PC-9 (cell line): Measurements from ENCODE around the gene SLC24A1. TPM values are rescaled to one million over a fixed set of nuclear protein-coding genes. Genes with fewer than 3 reads are reported as not detected.

Source experiments
- BruUV-seq: library from RNA; stranded (reverse); fragments of 400-500 nt; replicated peaks from 2 replicates; lab custom pipeline; 2021; lab: Mats Ljungman, UMichigan
- CTCF ChIA-PET: fragments of 300-600 bp; sonication (Branson Sonifier 250); formaldehyde crosslinking; loops from one replicate; lab custom pipeline; 2022; ENCODE audit warnings: antibody characterized with exemption; lab: Charles Lee
- POLR2A ChIA-PET: fragments of 300-600 bp; sonication (Branson Sonifier 250); formaldehyde crosslinking; loops from one replicate; lab custom pipeline; 2022; ENCODE audit warnings: antibody characterized with exemption; ENCODE audit not compliant: unreplicated experiment; lab: Charles Lee
- DNase-seq, 2 experiments: peaks; one replicate each; pipeline versions ENCODE4 v3.0.0 to v3.0.0-alpha.2; 2015 to 2022; ENCODE audit warnings: mixed read lengths in 1 of 2
- H2AFZ ChIP-seq: fragments of 200-600 bp; sonication (generic); 2 replicates; pipeline ENCODE4 v1.8.1; 2017; ENCODE audit warnings: antibody characterized with exemption
- H3F3A ChIP-seq: fragments of 200-600 bp; sonication (generic); 2 replicates; pipeline ENCODE4 v1.8.1; 2017; ENCODE audit warnings: antibody characterized with exemption, mild to moderate bottlenecking, low read depth; ENCODE audit not compliant: insufficient read depth
- H3K27ac ChIP-seq: fragments of 200-600 bp; sonication (generic); 2 replicates; pipeline ENCODE4 v1.6.1; 2016; ENCODE audit warnings: mixed run types
- H3K27me3 ChIP-seq: fragments of 200-600 bp; sonication (generic); 2 replicates; pipeline ENCODE4 v1.6.1; 2016; ENCODE audit warnings: low read depth, mixed run types; ENCODE audit not compliant: insufficient read depth
- H3K36me3 ChIP-seq: fragments of 200-600 bp; sonication (generic); 2 replicates; pipeline ENCODE4 v1.6.1; 2016; ENCODE audit warnings: low read depth, mixed run types
- H3K4me1 ChIP-seq: fragments of 200-600 bp; sonication (generic); replicated peaks from 2 replicates; pipeline ENCODE4 v1.6.1; 2016; ENCODE audit warnings: mixed run types; ENCODE audit not compliant: insufficient read depth
- H3K4me2 ChIP-seq: fragments of 200-600 bp; sonication (generic); 2 replicates; pipeline ENCODE4 v1.6.1; 2017; ENCODE audit warnings: mixed run types
- H3K4me3 ChIP-seq: fragments of 200-600 bp; sonication (generic); 2 replicates; pipeline ENCODE4 v1.6.1; 2016; ENCODE audit warnings: mixed run types
- H3K79me2 ChIP-seq: fragments of 200-600 bp; sonication (generic); 2 replicates; pipeline ENCODE4 v1.6.1; 2017; ENCODE audit warnings: low read depth, mixed run types
- H3K9me2 ChIP-seq: fragments of 200-600 bp; sonication (generic); 2 replicates; pipeline ENCODE4 v1.8.1; 2017; ENCODE audit warnings: mild to moderate bottlenecking; ENCODE audit not compliant: insufficient read depth
- H3K9me3 ChIP-seq: fragments of 200-600 bp; sonication (generic); 2 replicates; pipeline ENCODE4 v1.8.1; 2016; ENCODE audit warnings: low read depth; ENCODE audit not compliant: insufficient read depth
- H4K20me1 ChIP-seq: fragments of 200-600 bp; sonication (generic); 2 replicates; pipeline ENCODE4 v1.8.1; 2017; ENCODE audit not compliant: insufficient read depth
- CTCF ChIP-seq: fragments of 200-600 bp; sonication (generic); conservative IDR thresholded peaks from 2 replicates; pipeline ENCODE4 v1.6.1; 2017; ENCODE audit warnings: mixed run types, antibody characterized with exemption, mild to moderate bottlenecking, moderate library complexity
- EZH2 ChIP-seq: fragments of 200-600 bp; sonication (generic); IDR thresholded peaks from 2 replicates; pipeline ENCODE4 v1.8.0; 2017; ENCODE audit warnings: antibody characterized with exemption, low read depth
- intact Hi-C: fragments of 100-400 bp; cut with micrococcal nuclease; formaldehyde crosslinking; loops from one replicate; pipeline ENCODE4 v1.10.0; 2022; ENCODE audit not compliant: unreplicated experiment
- total RNA-seq: library from RNA; stranded (reverse); gene quantifications from 2 replicates; pipeline ENCODE4 v1.2.3, GENCODE V29; 2021

SLC24A1 gene
- total RNA-seq, 1 experiment from 2014 or later, result 22.5 TPM

- CTCF ChIA-PET, result interaction anchor here (0.6 to 0.7 kb wide), 6 partner anchors 10 to 668 kb away, joined by 3 to 7 read pairs (median 6); no protein-coding TSS in a partner anchor
- Histone ChIP-seq H2AFZ (no peak overlapping the region), H3K4me2 (no peak overlapping the region), H3K36me3 (no peaks in the 10 kb centered on the region), H3K4me3 (no peak overlapping the region), H3K9me3 (no peaks in the 10 kb centered on the region), H3F3A (no peaks in the 10 kb centered on the region), H4K20me1 (no peaks in the 10 kb centered on the region), H3K9me2 (no peaks in the 10 kb centered on the region), H3K79me2 (no peaks in the 10 kb centered on the region), H3K4me1 (peaks cover 9% of the 10 kb centered on the region; the same call in 1 of the 2 replicates), H3K27ac (no peak overlapping the region), H3K27me3 (no peaks in the 10 kb centered on the region)
- POLR2A ChIA-PET, result interaction anchor here (0.6 kb wide), 1 partner anchor 15 kb away, joined by 14 read pairs; no protein-coding TSS in a partner anchor
- no TSS peak for BruUV-seq
- no peak for TF ChIP-seq EZH2
- intact Hi-C loops, result no loop called here
- DNase-seq, result peak in 1 of 2 experiments; percentile 39
Observed at GRCh38 chr15:65653341-65653740, 31.6 kb downstream of the SLC24A1 start.

- intact Hi-C loops, result no loop called here
- Histone ChIP-seq H3K79me2 (no peaks in the 10 kb centered on the region), H3K36me3 (no peaks in the 10 kb centered on the region), H3K4me1 (peaks cover 9% of the 10 kb centered on the region; the same call in 1 of the 2 replicates), H3F3A (no peaks in the 10 kb centered on the region), H3K27ac (no peak overlapping the region), H3K9me3 (no peaks in the 10 kb centered on the region), H3K4me3 (no peak overlapping the region), H3K9me2 (no peaks in the 10 kb centered on the region), H4K20me1 (no peaks in the 10 kb centered on the region), H3K27me3 (no peaks in the 10 kb centered on the region), H2AFZ (no peak overlapping the region), H3K4me2 (no peak overlapping the region)
- no TSS peak for BruUV-seq
- TF ChIP-seq CTCF, result no peak
- TF ChIP-seq EZH2, result no peak
- DNase-seq, result no peak
- ChIA-PET CTCF (interaction anchor here (0.6 to 0.7 kb wide), 5 partner anchors 10 to 668 kb away, joined by 3 to 7 read pairs (median 6); no protein-coding TSS in a partner anchor), POLR2A (interaction anchor here (0.6 to 0.7 kb wide), 2 partner anchors 16 to 138 kb away, joined by 14 to 16 read pairs; partner anchors contain the start of gene DENND4A)
Observed at GRCh38 chr15:65653801-65654521, 32.2 kb downstream of the SLC24A1 start.

- intact Hi-C loops, result no loop called here
Observed at GRCh38 chr15:65655026-65655425, 33.3 kb downstream of the SLC24A1 start.

More at GRCh38 chr15:65655026-65655425, 33.3 kb downstream of the SLC24A1 start:
- no peaks in the 10 kb centered on the region for H3K9me2 ChIP-seq
- H3K4me3 ChIP-seq, result no peak overlapping the region
- no peaks in the 10 kb centered on the region for H4K20me1 ChIP-seq
- no peak for TF ChIP-seq CTCF
- TF ChIP-seq EZH2, result no peak
- peaks cover 9% of the 10 kb centered on the region; the same call in 1 of the 2 replicates for H3K4me1 ChIP-seq
- no peak overlapping the region for H3K27ac ChIP-seq
- no TSS peak for BruUV-seq
- ChIA-PET CTCF (no interaction called here), POLR2A (no interaction called here)
- no peak for DNase-seq
- H3F3A ChIP-seq, result peaks cover 5% of the 10 kb centered on the region; the same call in 1 of the 2 replicates
- no peaks in the 10 kb centered on the region for H3K27me3 ChIP-seq
- H2AFZ ChIP-seq, result no peak overlapping the region
- H3K36me3 ChIP-seq, result no peaks in the 10 kb centered on the region
- H3K79me2 ChIP-seq, result no peaks in the 10 kb centered on the region
- no peak overlapping the region for H3K4me2 ChIP-seq
- no peaks in the 10 kb centered on the region for H3K9me3 ChIP-seq
